GM18873 (cell line): ENCODE measurements around the gene SYTL3.

Source experiments
- ATAC-seq: cut with Tn5 transposase; IDR thresholded peaks from one replicate; pipeline ENCODE4 v1.9.1; 2021; ENCODE audit warnings: mild to moderate bottlenecking, moderate library complexity, moderate number of reproducible peaks; ENCODE audit not compliant: unreplicated experiment, low FRiP score

SYTL3 gene

GRCh38 chr6:158714706-158715105 lies 64.9 kb downstream of the SYTL3 start:
- ATAC-seq, result no peak

GRCh38 chr6:158715330-158716311 lies 65.8 kb downstream of the SYTL3 start:
- peak; percentile 52 for ATAC-seq

GRCh38 chr6:158717341-158718330 lies 67.8 kb downstream of the SYTL3 start:
- ATAC-seq, result peak; percentile 70

GRCh38 chr6:158718461-158719046 lies 68.7 kb downstream of the SYTL3 start:
- no peak for ATAC-seq

- ATAC-seq, result no peak
Measured at GRCh38 chr6:158722176-158722729, 72.4 kb downstream of the SYTL3 start.

GRCh38 chr6:158725704-158726103 lies 75.8 kb downstream of the SYTL3 start:
- no peak for ATAC-seq

GRCh38 chr6:158729906-158730540 lies 80.2 kb downstream of the SYTL3 start:
- no peak for ATAC-seq

GRCh38 chr6:158730541-158730907 lies 80.7 kb downstream of the SYTL3 start:
- ATAC-seq, result no peak

GRCh38 chr6:158735009-158735408 lies 85.2 kb downstream of the SYTL3 start:
- ATAC-seq, result no peak

- ATAC-seq, result no peak
Measured at GRCh38 chr6:158737082-158737709, 87.3 kb downstream of the SYTL3 start.

- ATAC-seq, result no peak
Measured at GRCh38 chr6:158737710-158738615, 88.1 kb downstream of the SYTL3 start.

GRCh38 chr6:158739673-158740072 lies 89.8 kb downstream of the SYTL3 start:
- ATAC-seq, result no peak

- ATAC-seq, result no peak
Measured at GRCh38 chr6:158743033-158743651, 93.3 kb downstream of the SYTL3 start.

- ATAC-seq, result no peak
Measured at GRCh38 chr6:158744986-158745430, 95.2 kb downstream of the SYTL3 start.

GRCh38 chr6:158751224-158751623 lies 101.4 kb downstream of the SYTL3 start:
- ATAC-seq, result no peak

GRCh38 chr6:158751921-158752320 lies 102.1 kb downstream of the SYTL3 start:
- no peak for ATAC-seq

GRCh38 chr6:158752613-158753012 lies 102.8 kb downstream of the SYTL3 start:
- ATAC-seq, result no peak

GRCh38 chr6:158753811-158754210 lies 104.0 kb downstream of the SYTL3 start:
- ATAC-seq, result no peak
